ENCODE results near the gene CAMKK1. TPM values are rescaled to one million over a fixed set of nuclear protein-coding genes. Genes with fewer than 3 reads are reported as not detected.

The CAMKK1 gene
- total and polyA plus RNA-seq, 2 of the 4 experiments (the other 2 are of a cell fraction), result 4.1 to 8.2 TPM

DNA sequence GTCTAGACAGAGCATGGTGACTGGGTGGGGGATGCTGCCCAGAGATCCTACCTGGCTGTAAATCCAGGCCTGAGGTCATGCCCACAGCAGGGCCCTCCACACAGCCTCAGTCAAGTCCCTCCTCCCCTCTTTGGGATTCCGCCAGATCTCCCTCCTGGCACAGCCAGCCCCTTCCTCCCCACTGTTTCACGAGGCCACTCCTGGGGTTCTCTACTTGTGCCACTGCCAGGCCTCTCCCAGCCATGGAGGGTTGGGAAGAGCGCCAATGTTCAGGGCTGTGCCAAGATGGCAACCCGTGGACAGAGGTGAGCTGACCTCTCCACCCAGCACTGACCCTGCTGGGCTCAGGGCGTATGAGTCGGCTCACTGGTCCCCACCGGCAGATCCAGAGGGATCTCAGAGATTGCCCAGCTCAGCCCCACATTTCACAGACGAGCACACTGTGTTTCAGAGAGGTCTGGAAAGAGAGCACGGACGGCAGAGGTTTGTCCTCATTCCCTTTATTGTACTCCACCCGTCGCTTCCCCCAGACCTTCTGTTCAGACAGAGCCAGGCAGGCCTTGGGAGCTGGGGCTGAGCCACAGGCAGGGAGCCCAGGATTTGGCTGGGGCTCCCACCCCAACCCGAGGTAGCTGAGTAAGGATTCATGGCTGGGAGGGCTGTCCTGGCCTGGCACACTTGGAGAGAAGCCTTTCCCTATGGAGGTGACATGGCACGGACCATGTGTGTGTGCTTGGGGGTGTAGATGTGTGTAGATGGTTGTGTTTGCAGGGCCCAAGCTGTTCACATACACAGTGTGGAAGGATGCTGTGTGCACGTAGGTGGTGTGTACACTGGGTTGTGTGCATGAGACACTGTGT, 3.5 kb upstream of the CAMKK1 start (continued):
- TF ChIP-seq SMC3 (IDR thresholded peaks at IDR 0.05; ENCODE audit: low read depth, low read length) (no peak), CHD1 (IDR thresholded peaks at IDR 0.05; ENCODE audit: low read depth, low read length) (no peak)

DNA sequence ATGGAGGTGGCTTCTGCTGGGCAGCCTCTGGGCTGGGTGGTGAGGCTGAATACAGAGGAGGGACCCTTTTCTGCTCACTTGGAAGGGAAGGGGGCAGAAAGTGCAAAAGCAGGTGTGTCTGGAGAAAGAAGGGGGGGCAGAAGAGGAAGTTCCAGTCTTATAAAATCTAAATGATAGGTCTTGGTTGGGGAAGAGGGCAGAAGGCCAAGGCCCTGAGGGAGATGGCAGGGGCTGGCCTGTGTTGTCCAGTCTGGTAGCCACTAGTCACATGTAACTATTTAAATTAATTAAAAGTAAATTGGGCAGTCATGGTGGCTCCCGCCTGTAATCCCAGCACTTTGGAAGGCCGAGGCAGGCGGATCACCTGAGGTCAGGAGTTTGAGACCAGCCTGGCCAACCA, 2.5 kb upstream of the CAMKK1 start:
- TF ChIP-seq RAD21 (IDR thresholded peaks at IDR 0.05; ENCODE audit: low read length) (no peak), MXI1 (IDR thresholded peaks at IDR 0.05; ENCODE audit: borderline replicate concordance, low read depth, low read length) (no peak), MAFK (IDR thresholded peaks at IDR 0.05; ENCODE audit: low read depth, low read length) (no peak)
- H3K4me3 ChIP-seq (ENCODE audit: insufficient read depth, low read depth, low read length), result no peak overlapping the region
- no peak overlapping the region for H3K56ac ChIP-seq (ENCODE audit: extremely low read depth, insufficient read depth, low read length)
- H2BK120ac ChIP-seq (ENCODE audit: low read depth, low read length), result no peak overlapping the region
- no peak overlapping the region for H4K91ac ChIP-seq (ENCODE audit: insufficient read depth, low read depth, low read length)
- peak overlapping the region; percentile 63 for H2AK9ac ChIP-seq (replicated peaks; ENCODE audit: low read depth, low read length, poor library complexity)
- H3K27me3 ChIP-seq (ENCODE audit: control insufficient read depth, insufficient read depth, low read length), result peaks cover 2% of the 10 kb centered on the region; the same call in 1 of the 2 replicates
- no peak overlapping the region for H3K23ac ChIP-seq (ENCODE audit: low read depth, low read length)
- 80% methylated on average over 1 of the region's 3 CpGs; no CpG with 5 or more reads in 1 of the 2 experiments for WGBS, 2 experiments (ENCODE audit: extremely low coverage in 2 of 2, insufficient read length in 1 of 2)
- peaks cover 18% of the 10 kb centered on the region for H3K4me1 ChIP-seq (ENCODE audit: control insufficient read depth, insufficient read depth, low read length)
- ChIA-PET CTCF (no interaction called here), POLR2A (ENCODE audit: unreplicated experiment) (no interaction called here)
- H3K79me1 ChIP-seq (ENCODE audit: low read depth in 1 of 2, low read length in 2 of 2), result peaks cover 1 to 17% of the 10 kb centered on the region in 2 experiments; a peak in 3 of 4 replicates
- peaks cover 20% of the 10 kb centered on the region for H3K9me1 ChIP-seq (ENCODE audit: insufficient read depth, low read length)
- H4K5ac ChIP-seq (ENCODE audit: low read depth, low read length), result no peak overlapping the region
- DNase-seq (no peak), ATAC-seq (ENCODE audit: low read depth) (no peak)
- dilution Hi-C loops (cut with HindIII; ENCODE audit: low sequenced_read_pairs, unreplicated experiment), result no loop called here
- intact Hi-C loops (cut with micrococcal nuclease), result no loop called here
- no peak overlapping the region for H2BK15ac ChIP-seq (ENCODE audit: low read depth, low read length)
- H3K9ac ChIP-seq (ENCODE audit: low read depth, low read length), result no peak overlapping the region
- H3K14ac ChIP-seq (replicated peaks; ENCODE audit: low read depth, low read length), result no peak overlapping the region; the same call in 1 of the 2 replicates
- in situ Hi-C loops (cut with MboI; ENCODE audit: low sequenced_read_pairs), result no loop called here
- H2AFZ ChIP-seq (replicated peaks; ENCODE audit: low read length, poor library complexity), result no peak overlapping the region
- no peak overlapping the region for H2BK5ac ChIP-seq (ENCODE audit: low read depth, low read length, poor library complexity, severe bottlenecking)
- H3K4ac ChIP-seq (ENCODE audit: low read depth, low read length), result no peak overlapping the region
- H3K27ac ChIP-seq (ENCODE audit: insufficient read depth, low read length), result no peak overlapping the region
- H2AK5ac ChIP-seq (ENCODE audit: low read depth, low read length), result no peak overlapping the region
- no peaks in the 10 kb centered on the region for H3K9me3 ChIP-seq (ENCODE audit: control insufficient read depth, insufficient read depth, low read length)
- H3K36me3 ChIP-seq (ENCODE audit: control insufficient read depth, insufficient read depth, low read length), result no peaks in the 10 kb centered on the region
- no peak overlapping the region for H4K8ac ChIP-seq (ENCODE audit: low read depth in 2 of 2, low read length in 2 of 2)
- no peak overlapping the region for H3K4me2 ChIP-seq (ENCODE audit: low read depth, low read length)
- no peak overlapping the region for H3K18ac ChIP-seq (ENCODE audit: low read depth, low read length)
- no TSS peak for BruUV-seq (replicated peaks)
- no peak overlapping the region for H2BK20ac ChIP-seq (ENCODE audit: low read depth, low read length)
- H4K20me1 ChIP-seq (ENCODE audit: insufficient read depth, low read length), result peaks cover 6% of the 10 kb centered on the region; the same call in 1 of the 2 replicates
